GM18873 (cell line): Measurements from ENCODE around the gene PDE4D.
"Not testable (repeated sequence)": the region's sequence is repeated elsewhere in the genome, so short reads cannot be mapped to it uniquely, and the experiment has no call there.

Experiments used
- ATAC-seq: cut with Tn5 transposase; IDR thresholded peaks from one replicate; pipeline ENCODE4 v1.9.1; 2021; ENCODE audit warnings: mild to moderate bottlenecking, moderate library complexity, moderate number of reproducible peaks; ENCODE audit not compliant: unreplicated experiment, low FRiP score

PDE4D gene

GRCh38 chr5:59327191-59327980 is 566.1 kb downstream of the PDE4D start:
- ATAC-seq = no peak

GRCh38 chr5:59326596-59326995 is 566.9 kb downstream of the PDE4D start:
- no peak for ATAC-seq

GRCh38 chr5:59325070-59325469 is 568.5 kb downstream of the PDE4D start:
- ATAC-seq = no peak

GRCh38 chr5:59322894-59323293 is 570.6 kb downstream of the PDE4D start:
- ATAC-seq = no peak

- ATAC-seq = no peak
These were observed 571.5 kb downstream of the PDE4D start for GRCh38 chr5:59322058-59322457.

- ATAC-seq = no peak
These were observed 571.9 kb downstream of the PDE4D start for GRCh38 chr5:59321642-59322041.

- no peak for ATAC-seq
These were observed 573.1 kb downstream of the PDE4D start for GRCh38 chr5:59320420-59320819.

- no peak for ATAC-seq
These were observed 574.3 kb downstream of the PDE4D start for GRCh38 chr5:59319250-59319649.

- no peak for ATAC-seq
These were observed 575.7 kb downstream of the PDE4D start for GRCh38 chr5:59317774-59318205.

- ATAC-seq = no peak
These were observed 576.3 kb downstream of the PDE4D start for GRCh38 chr5:59317023-59317773.

GRCh38 chr5:59312223-59312622 is 581.3 kb downstream of the PDE4D start:
- ATAC-seq = no peak

- ATAC-seq = not testable (repeated sequence)
These were observed 584.8 kb downstream of the PDE4D start for GRCh38 chr5:59308685-59309084.

- not testable (repeated sequence) for ATAC-seq
These were observed 590.2 kb downstream of the PDE4D start for GRCh38 chr5:59303289-59303716.

GRCh38 chr5:59302509-59302908 is 591.0 kb downstream of the PDE4D start:
- ATAC-seq = not testable (repeated sequence)

- no peak for ATAC-seq
These were observed 591.8 kb downstream of the PDE4D start for GRCh38 chr5:59301727-59302126.

- no peak for ATAC-seq
These were observed 592.6 kb downstream of the PDE4D start for GRCh38 chr5:59300930-59301329.

GRCh38 chr5:59299006-59299405 is 594.5 kb downstream of the PDE4D start:
- ATAC-seq = no peak

GRCh38 chr5:59296317-59297264 is 596.9 kb downstream of the PDE4D start:
- no peak for ATAC-seq

- no peak for ATAC-seq
These were observed 599.8 kb downstream of the PDE4D start for GRCh38 chr5:59293700-59294099.

- no peak for ATAC-seq
These were observed 601.6 kb downstream of the PDE4D start for GRCh38 chr5:59291941-59292340.

GRCh38 chr5:59287884-59288283 is 605.6 kb downstream of the PDE4D start:
- ATAC-seq = no peak
